Smooth muscle cell (in vitro differentiated cells): Measurements from ENCODE around the gene JAG2. TPM values are rescaled to one million over a fixed set of nuclear protein-coding genes. Genes with fewer than 3 reads are reported as not detected.

Experiments used
- DNase-seq: peaks from one replicate; lab custom pipeline; 2025; ENCODE audit not compliant: unreplicated experiment; lab: John Stamatoyannopoulos, UW
- H2AFZ ChIP-seq: fragments of 200-600 bp; sonication (generic); 2 replicates; pipeline ENCODE4 v1.6.0; 2016; ENCODE audit warnings: antibody characterized with exemption, low read depth, mild to moderate bottlenecking
- H3F3A ChIP-seq: fragments of 200-600 bp; sonication (generic); 2 replicates; pipeline ENCODE4 v1.6.0; 2017; ENCODE audit warnings: antibody characterized with exemption, low read depth
- H3K27ac ChIP-seq: fragments of 200-600 bp; sonication (generic); 2 replicates; pipeline ENCODE4 v1.5.1; 2016; ENCODE audit warnings: low read depth, mild to moderate bottlenecking
- H3K27me3 ChIP-seq: fragments of 200-600 bp; sonication (generic); 2 replicates; pipeline ENCODE4 v1.6.1; 2016; ENCODE audit warnings: low read depth, mild to moderate bottlenecking
- H3K36me3 ChIP-seq: fragments of 200-600 bp; sonication (generic); 2 replicates; pipeline ENCODE4 v1.5.1; 2016; ENCODE audit warnings: low read depth
- H3K4me1 ChIP-seq: fragments of 200-600 bp; sonication (generic); 2 replicates; pipeline ENCODE4 v1.5.1; 2016; ENCODE audit warnings: low read depth
- H3K4me2 ChIP-seq: fragments of 200-600 bp; sonication (generic); 2 replicates; pipeline ENCODE4 v1.6.0; 2016; ENCODE audit warnings: mild to moderate bottlenecking
- H3K4me3 ChIP-seq: fragments of 200-600 bp; sonication (generic); 2 replicates; pipeline ENCODE4 v1.5.1; 2016; ENCODE audit warnings: mild to moderate bottlenecking
- H3K79me2 ChIP-seq: fragments of 200-600 bp; sonication (generic); 2 replicates; pipeline ENCODE4 v1.6.0; 2016; ENCODE audit warnings: low read depth, mild to moderate bottlenecking
- H3K9ac ChIP-seq: fragments of 200-600 bp; sonication (generic); 2 replicates; pipeline ENCODE4 v1.6.0; 2016; ENCODE audit warnings: low read depth
- H3K9me3 ChIP-seq: fragments of 200-600 bp; sonication (generic); replicated peaks from 2 replicates; pipeline ENCODE4 v1.5.1; 2016; ENCODE audit warnings: low read depth
- H4K20me1 ChIP-seq: fragments of 200-600 bp; sonication (generic); 2 replicates; pipeline ENCODE4 v1.6.0; 2016; ENCODE audit warnings: low read depth
- whole genome bisulfite sequencing: methylation state at CpG from one replicate; pipeline ENCODE4 v1.1.7; 2016; ENCODE audit warnings: low lambda C conversion rate; 5-methylcytosine and 5-hydroxymethylcytosine counted together
- polyA plus RNA-seq: library from polyadenylated mRNA; unstranded; fragments of >200 nt; fragmentation: Nextera tagmentation; extraction: Ambion mirVana; gene quantifications from 2 replicates; pipeline ENCODE4 v1.2.1, GENCODE V29; 2016
- total RNA-seq: library from RNA; depleted of rRNA; stranded (reverse); fragments of >200 nt; gene quantifications from 2 replicates; pipeline ENCODE4 v1.2.3, GENCODE V29; 2014
- TF ChIP-seq, protein P1 (sequence below): fragments of 200-600 bp; sonication (generic); IDR thresholded peaks from 2 replicates; pipeline ENCODE4 v1.5.1; 2017; ENCODE audit warnings: borderline replicate concordance, mild to moderate bottlenecking, antibody characterized with exemption; ENCODE audit not compliant: insufficient read depth, poor library complexity, severe bottlenecking

JAG2 gene
- total and polyA plus RNA-seq, 2 experiments from 2014 or later = 5.0 to 5.8 TPM

DNA sequence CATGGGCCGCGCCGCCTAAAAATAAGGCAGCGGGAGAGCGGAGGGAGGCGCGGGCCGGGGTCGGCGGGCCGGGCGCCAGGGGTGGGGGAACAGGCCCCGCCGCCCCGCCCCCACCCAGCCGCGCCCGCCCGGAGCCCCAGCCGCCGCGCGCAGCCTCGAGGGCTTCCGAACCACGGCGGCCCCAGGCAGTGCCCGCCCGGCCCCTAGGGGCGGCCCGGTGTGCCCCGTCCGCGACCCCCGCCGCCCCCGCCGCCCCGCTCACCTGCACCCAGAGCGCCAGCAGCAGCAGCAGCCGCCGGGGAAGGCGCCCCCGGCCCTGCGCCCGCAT is 519 bp downstream of the JAG2 start:
- H3K4me1 ChIP-seq = no peaks in the 10 kb centered on the region
- H3K27me3 ChIP-seq = peaks cover 26% of the 10 kb centered on the region
- no peak overlapping the region for H2AFZ ChIP-seq
- TF ChIP-seq, protein P1, sequence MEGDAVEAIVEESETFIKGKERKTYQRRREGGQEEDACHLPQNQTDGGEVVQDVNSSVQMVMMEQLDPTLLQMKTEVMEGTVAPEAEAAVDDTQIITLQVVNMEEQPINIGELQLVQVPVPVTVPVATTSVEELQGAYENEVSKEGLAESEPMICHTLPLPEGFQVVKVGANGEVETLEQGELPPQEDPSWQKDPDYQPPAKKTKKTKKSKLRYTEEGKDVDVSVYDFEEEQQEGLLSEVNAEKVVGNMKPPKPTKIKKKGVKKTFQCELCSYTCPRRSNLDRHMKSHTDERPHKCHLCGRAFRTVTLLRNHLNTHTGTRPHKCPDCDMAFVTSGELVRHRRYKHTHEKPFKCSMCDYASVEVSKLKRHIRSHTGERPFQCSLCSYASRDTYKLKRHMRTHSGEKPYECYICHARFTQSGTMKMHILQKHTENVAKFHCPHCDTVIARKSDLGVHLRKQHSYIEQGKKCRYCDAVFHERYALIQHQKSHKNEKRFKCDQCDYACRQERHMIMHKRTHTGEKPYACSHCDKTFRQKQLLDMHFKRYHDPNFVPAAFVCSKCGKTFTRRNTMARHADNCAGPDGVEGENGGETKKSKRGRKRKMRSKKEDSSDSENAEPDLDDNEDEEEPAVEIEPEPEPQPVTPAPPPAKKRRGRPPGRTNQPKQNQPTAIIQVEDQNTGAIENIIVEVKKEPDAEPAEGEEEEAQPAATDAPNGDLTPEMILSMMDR = no peak
- no peak for DNase-seq
- H3K9me3 ChIP-seq = no peaks in the 10 kb centered on the region
- H3F3A ChIP-seq = no peaks in the 10 kb centered on the region
- no peaks in the 10 kb centered on the region for H3K36me3 ChIP-seq
- H3K27ac ChIP-seq = no peak overlapping the region
- H3K9ac ChIP-seq = no peak overlapping the region
- peak overlapping the region; percentile 92 for H3K4me2 ChIP-seq
- H3K4me3 ChIP-seq = peak overlapping the region; percentile 48
- WGBS = no CpG with 5 or more reads among the region's 46 CpGs
- H3K79me2 ChIP-seq = no peaks in the 10 kb centered on the region
- peaks cover 60% of the 10 kb centered on the region for H4K20me1 ChIP-seq

DNA sequence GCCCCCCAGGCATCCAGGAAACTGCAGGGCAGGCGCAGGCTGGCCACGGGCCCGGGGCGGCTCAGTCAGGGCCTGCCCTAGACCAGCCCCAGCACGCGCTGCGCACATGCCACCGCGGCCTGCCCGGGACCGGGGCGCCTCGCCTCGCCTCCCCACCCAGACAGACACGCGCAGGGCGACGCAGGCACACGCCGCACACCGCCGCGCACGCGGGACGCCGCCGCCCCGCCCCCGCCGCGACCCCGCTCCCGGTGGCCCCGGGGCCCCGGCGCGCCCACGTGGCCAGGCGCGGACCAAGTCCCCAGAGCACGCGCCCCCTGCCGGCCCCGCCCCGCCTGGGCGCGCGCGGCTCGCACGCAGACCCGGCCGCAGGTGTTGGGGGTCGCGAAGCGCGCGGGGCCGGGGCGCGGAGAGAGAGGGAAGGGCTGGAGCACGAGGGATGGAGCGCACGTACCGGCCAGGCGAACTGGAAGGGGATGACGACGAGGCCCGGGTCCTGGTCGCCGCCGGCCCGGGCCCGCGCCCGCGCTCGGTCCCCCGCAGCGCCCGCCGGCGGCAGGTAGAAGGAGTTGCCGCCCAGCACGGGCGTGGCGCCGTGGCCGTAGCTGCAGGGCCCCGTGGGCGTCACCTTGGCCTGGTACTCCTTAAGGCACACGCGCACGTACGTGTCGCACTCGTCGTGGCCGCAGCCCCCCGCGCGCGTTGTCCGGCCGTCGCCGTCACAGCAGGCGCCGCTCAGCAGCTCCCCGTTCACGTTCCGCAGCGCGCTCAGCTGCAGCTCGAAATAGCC is 1.1 kb downstream of the JAG2 start:
- Histone ChIP-seq H3K27me3 (peaks cover 26% of the 10 kb centered on the region), H3F3A (no peaks in the 10 kb centered on the region), H3K36me3 (no peaks in the 10 kb centered on the region), H2AFZ (no peak overlapping the region), H4K20me1 (peaks cover 66% of the 10 kb centered on the region), H3K4me3 (peak overlapping the region; percentile 48), H3K79me2 (no peaks in the 10 kb centered on the region), H3K4me2 (peak overlapping the region; percentile 92), H3K4me1 (no peaks in the 10 kb centered on the region), H3K9ac (no peak overlapping the region), H3K27ac (no peak overlapping the region), H3K9me3 (no peaks in the 10 kb centered on the region)
- no peak for DNase-seq
- TF ChIP-seq, protein P1 = peak; percentile 17
- 9% methylated on average over 39 of the region's 116 CpGs for WGBS

DNA sequence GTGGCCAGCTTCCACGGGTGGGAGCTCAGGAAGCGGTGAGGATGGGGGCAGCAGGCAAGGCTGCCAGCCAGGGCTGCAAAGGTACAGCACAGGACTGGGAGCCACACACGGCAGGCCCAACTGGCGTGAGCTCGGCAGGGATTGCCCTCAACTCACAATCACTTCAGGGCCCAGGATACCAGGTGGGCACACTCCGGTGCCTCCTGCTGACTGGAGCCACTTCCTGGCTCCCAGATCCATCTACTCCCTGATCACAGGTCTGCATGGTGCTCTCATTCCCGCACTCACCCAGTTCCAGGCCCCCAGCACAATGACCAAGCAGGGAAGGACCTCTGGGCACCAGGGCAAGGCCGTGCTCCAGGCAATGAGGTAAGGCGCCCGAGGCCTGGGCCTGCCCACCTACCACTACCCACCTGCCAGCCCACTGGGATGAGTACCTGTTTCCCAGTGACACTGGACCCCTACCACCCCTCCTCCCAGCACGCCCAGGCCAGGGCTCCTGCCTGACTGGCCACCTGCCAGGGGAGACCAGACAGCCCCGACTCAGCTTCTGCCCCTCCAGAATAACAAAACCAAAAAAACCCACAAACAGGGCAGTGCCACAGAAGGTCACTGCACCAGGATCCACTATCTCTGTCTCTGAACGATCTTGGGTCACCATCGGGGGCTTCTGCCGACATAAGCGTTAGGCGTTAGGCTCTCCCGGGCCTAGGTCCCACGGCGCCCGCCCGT is 1.8 kb downstream of the JAG2 start:
- H3K4me2 ChIP-seq = no peak overlapping the region
- H3K4me3 ChIP-seq = no peak overlapping the region
- H3K9me3 ChIP-seq = no peaks in the 10 kb centered on the region
- H3K4me1 ChIP-seq = no peaks in the 10 kb centered on the region
- peaks cover 69% of the 10 kb centered on the region for H4K20me1 ChIP-seq
- no peak overlapping the region for H3K27ac ChIP-seq
- no peak for DNase-seq
- 85% methylated on average over 22 of the region's 22 CpGs for WGBS
- TF ChIP-seq, protein P1 = no peak
- H3K36me3 ChIP-seq = no peaks in the 10 kb centered on the region
- H3K27me3 ChIP-seq = peaks cover 26% of the 10 kb centered on the region
- H3K9ac ChIP-seq = no peak overlapping the region
- H3F3A ChIP-seq = no peaks in the 10 kb centered on the region
- H2AFZ ChIP-seq = no peak overlapping the region
- no peaks in the 10 kb centered on the region for H3K79me2 ChIP-seq
